Hepatocyte (in vitro differentiated cells): ENCODE measurements around the gene MSI1.

Experiments used
- EZH2 ChIP-seq: fragments of 200-600 bp; sonication (generic); IDR thresholded peaks from 2 replicates; pipeline ENCODE4 v1.6.1; 2016; ENCODE audit warnings: antibody characterized with exemption, mild to moderate bottlenecking, borderline replicate concordance
- EZH2phosphoT487 ChIP-seq: fragments of 200-600 bp; sonication (generic); IDR thresholded peaks from one replicate; pipeline ENCODE4 v1.6.1; 2018; ENCODE audit warnings: antibody characterized with exemption, mild to moderate bottlenecking, low read depth, moderate library complexity; ENCODE audit not compliant: unreplicated experiment, severe bottlenecking
- TF ChIP-seq, protein P1 (sequence below): fragments of 200-600 bp; sonication (generic); IDR thresholded peaks from 2 replicates; pipeline ENCODE4 v1.5.1; 2016; ENCODE audit warnings: antibody characterized with exemption, mild to moderate bottlenecking; ENCODE audit not compliant: poor library complexity

DNA sequence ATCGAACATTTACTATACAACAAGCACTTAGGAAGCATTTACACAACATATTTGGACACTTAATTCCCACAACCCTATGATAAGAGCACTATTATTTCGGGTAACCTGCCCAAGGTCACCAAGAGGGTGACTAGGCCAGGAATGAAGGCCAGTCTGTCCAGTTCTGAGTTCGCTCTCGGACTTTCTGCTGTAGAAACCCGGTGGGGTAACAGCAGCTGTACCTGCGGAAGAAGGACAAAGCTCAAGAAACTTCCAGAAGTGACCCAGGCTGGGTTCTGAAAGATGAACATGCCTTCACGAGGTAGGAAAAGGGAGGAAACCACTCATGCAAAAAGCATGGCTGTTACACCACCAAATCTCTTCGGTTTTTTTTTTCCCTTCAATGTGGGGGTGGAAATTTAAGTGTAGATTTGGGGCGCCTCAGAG is 52.2 kb downstream of the MSI1 start:
- TF ChIP-seq, protein P1, sequence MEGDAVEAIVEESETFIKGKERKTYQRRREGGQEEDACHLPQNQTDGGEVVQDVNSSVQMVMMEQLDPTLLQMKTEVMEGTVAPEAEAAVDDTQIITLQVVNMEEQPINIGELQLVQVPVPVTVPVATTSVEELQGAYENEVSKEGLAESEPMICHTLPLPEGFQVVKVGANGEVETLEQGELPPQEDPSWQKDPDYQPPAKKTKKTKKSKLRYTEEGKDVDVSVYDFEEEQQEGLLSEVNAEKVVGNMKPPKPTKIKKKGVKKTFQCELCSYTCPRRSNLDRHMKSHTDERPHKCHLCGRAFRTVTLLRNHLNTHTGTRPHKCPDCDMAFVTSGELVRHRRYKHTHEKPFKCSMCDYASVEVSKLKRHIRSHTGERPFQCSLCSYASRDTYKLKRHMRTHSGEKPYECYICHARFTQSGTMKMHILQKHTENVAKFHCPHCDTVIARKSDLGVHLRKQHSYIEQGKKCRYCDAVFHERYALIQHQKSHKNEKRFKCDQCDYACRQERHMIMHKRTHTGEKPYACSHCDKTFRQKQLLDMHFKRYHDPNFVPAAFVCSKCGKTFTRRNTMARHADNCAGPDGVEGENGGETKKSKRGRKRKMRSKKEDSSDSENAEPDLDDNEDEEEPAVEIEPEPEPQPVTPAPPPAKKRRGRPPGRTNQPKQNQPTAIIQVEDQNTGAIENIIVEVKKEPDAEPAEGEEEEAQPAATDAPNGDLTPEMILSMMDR, result no peak
- TF ChIP-seq EZH2 (no peak), EZH2phosphoT487 (no peak)
